ENCODE data around the gene PYDC1. TPM values are rescaled to one million over a fixed set of nuclear protein-coding genes. Genes with fewer than 3 reads are reported as not detected.

PYDC1 gene
- total and polyA plus RNA-seq, 2 experiments from 2014 or later: 1.8 TPM; not detected in 1

DNA sequence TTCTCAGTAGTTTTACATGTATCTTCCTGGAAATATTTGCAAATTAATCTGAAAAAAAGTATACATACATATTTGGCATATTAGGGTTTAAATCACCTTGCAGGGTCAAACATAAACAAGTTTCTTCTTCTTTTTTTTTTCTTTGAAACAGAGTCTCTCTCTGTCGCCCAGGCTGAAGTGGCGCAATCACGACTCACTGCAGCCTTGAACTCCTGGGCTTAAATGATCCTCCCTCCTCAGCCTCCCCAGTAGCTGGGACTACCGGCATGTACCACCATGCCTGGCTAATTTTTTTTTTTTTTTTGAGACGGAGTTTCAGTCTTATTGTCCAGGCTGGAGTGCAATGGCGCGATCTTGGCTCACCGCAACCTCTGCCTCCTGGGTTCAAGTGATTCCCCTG, 49.6 kb downstream of the PYDC1 start:
- no peak for ATAC-seq
- no peaks in the 10 kb centered on the region for H3K27me3 ChIP-seq (ENCODE audit: insufficient read depth)
- no peak for DNase-seq (ENCODE audit: low spot score)
- H3K27ac ChIP-seq (ENCODE audit: low read depth): no peak overlapping the region
- H3K4me1 Mint-ChIP-seq: peaks cover 8% of the 10 kb centered on the region
- H3K9me2 ChIP-seq (ENCODE audit: insufficient read depth): no peaks in the 10 kb centered on the region
- H3K79me2 ChIP-seq (replicated peaks; ENCODE audit: insufficient read depth): no peaks in the 10 kb centered on the region
- TF ChIP-seq NANOG (IDR thresholded peaks at IDR 0.05; ENCODE audit: borderline replicate concordance): no peak
- TF ChIP-seq POLR2AphosphoS5 (IDR thresholded peaks at IDR 0.05; ENCODE audit: low read depth): no peak
- TF ChIP-seq EZH2 (IDR thresholded peaks at IDR 0.05; ENCODE audit: low read depth, unreplicated experiment): no peak
- no peak for TF ChIP-seq STAT1 (IDR thresholded peaks at IDR 0.05; ENCODE audit: unreplicated experiment)
- TF ChIP-seq ZNF331 (CRISPR knock-in tag; IDR thresholded peaks at IDR 0.05; ENCODE audit: low read depth): no peak
- TF ChIP-seq JUNB (IDR thresholded peaks at IDR 0.05; ENCODE audit: unreplicated experiment): no peak
- TF ChIP-seq, protein P1, sequence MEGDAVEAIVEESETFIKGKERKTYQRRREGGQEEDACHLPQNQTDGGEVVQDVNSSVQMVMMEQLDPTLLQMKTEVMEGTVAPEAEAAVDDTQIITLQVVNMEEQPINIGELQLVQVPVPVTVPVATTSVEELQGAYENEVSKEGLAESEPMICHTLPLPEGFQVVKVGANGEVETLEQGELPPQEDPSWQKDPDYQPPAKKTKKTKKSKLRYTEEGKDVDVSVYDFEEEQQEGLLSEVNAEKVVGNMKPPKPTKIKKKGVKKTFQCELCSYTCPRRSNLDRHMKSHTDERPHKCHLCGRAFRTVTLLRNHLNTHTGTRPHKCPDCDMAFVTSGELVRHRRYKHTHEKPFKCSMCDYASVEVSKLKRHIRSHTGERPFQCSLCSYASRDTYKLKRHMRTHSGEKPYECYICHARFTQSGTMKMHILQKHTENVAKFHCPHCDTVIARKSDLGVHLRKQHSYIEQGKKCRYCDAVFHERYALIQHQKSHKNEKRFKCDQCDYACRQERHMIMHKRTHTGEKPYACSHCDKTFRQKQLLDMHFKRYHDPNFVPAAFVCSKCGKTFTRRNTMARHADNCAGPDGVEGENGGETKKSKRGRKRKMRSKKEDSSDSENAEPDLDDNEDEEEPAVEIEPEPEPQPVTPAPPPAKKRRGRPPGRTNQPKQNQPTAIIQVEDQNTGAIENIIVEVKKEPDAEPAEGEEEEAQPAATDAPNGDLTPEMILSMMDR (conservative IDR thresholded peaks at IDR 0.05; ENCODE audit: low read depth in 2 of 2): no peak
- no peak for TF ChIP-seq CREB1 (CRISPR knock-in tag; IDR thresholded peaks at IDR 0.05; ENCODE audit: low read depth)
- TF ChIP-seq, protein P2, sequence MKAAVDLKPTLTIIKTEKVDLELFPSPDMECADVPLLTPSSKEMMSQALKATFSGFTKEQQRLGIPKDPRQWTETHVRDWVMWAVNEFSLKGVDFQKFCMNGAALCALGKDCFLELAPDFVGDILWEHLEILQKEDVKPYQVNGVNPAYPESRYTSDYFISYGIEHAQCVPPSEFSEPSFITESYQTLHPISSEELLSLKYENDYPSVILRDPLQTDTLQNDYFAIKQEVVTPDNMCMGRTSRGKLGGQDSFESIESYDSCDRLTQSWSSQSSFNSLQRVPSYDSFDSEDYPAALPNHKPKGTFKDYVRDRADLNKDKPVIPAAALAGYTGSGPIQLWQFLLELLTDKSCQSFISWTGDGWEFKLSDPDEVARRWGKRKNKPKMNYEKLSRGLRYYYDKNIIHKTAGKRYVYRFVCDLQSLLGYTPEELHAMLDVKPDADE (IDR thresholded peaks at IDR 0.05): no peak
- no peak for TF ChIP-seq ZNF114 (CRISPR knock-in tag; IDR thresholded peaks at IDR 0.05)
- TF ChIP-seq, protein P3, sequence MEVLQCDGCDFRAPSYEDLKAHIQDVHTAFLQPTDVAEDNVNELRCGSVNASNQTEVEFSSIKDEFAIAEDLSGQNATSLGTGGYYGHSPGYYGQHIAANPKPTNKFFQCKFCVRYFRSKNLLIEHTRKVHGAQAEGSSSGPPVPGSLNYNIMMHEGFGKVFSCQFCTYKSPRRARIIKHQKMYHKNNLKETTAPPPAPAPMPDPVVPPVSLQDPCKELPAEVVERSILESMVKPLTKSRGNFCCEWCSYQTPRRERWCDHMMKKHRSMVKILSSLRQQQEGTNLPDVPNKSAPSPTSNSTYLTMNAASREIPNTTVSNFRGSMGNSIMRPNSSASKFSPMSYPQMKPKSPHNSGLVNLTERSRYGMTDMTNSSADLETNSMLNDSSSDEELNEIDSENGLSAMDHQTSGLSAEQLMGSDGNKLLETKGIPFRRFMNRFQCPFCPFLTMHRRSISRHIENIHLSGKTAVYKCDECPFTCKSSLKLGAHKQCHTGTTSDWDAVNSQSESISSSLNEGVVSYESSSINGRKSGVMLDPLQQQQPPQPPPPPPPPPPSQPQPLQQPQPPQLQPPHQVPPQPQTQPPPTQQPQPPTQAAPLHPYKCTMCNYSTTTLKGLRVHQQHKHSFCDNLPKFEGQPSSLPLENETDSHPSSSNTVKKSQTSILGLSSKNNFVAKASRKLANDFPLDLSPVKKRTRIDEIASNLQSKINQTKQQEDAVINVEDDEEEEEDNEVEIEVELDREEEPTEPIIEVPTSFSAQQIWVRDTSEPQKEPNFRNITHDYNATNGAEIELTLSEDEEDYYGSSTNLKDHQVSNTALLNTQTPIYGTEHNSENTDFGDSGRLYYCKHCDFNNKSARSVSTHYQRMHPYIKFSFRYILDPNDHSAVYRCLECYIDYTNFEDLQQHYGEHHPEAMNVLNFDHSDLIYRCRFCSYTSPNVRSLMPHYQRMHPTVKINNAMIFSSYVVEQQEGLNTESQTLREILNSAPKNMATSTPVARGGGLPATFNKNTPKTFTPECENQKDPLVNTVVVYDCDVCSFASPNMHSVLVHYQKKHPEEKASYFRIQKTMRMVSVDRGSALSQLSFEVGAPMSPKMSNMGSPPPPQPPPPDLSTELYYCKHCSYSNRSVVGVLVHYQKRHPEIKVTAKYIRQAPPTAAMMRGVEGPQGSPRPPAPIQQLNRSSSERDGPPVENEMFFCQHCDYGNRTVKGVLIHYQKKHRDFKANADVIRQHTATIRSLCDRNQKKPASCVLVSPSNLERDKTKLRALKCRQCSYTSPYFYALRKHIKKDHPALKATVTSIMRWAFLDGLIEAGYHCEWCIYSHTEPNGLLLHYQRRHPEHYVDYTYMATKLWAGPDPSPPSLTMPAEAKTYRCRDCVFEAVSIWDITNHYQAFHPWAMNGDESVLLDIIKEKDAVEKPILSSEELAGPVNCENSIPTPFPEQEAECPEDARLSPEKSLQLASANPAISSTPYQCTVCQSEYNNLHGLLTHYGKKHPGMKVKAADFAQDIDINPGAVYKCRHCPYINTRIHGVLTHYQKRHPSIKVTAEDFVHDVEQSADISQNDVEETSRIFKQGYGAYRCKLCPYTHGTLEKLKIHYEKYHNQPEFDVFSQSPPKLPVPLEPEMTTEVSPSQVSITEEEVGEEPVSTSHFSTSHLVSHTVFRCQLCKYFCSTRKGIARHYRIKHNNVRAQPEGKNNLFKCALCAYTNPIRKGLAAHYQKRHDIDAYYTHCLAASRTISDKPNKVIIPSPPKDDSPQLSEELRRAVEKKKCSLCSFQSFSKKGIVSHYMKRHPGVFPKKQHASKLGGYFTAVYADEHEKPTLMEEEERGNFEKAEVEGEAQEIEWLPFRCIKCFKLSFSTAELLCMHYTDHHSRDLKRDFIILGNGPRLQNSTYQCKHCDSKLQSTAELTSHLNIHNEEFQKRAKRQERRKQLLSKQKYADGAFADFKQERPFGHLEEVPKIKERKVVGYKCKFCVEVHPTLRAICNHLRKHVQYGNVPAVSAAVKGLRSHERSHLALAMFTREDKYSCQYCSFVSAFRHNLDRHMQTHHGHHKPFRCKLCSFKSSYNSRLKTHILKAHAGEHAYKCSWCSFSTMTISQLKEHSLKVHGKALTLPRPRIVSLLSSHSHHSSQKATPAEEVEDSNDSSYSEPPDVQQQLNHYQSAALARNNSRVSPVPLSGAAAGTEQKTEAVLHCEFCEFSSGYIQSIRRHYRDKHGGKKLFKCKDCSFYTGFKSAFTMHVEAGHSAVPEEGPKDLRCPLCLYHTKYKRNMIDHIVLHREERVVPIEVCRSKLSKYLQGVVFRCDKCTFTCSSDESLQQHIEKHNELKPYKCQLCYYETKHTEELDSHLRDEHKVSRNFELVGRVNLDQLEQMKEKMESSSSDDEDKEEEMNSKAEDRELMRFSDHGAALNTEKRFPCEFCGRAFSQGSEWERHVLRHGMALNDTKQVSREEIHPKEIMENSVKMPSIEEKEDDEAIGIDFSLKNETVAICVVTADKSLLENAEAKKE (CRISPR knock-in tag; IDR thresholded peaks at IDR 0.05): no peak
- no peak for TF ChIP-seq EZH2phosphoT487 (IDR thresholded peaks at IDR 0.05; ENCODE audit: unreplicated experiment)
- TF ChIP-seq, protein P4, sequence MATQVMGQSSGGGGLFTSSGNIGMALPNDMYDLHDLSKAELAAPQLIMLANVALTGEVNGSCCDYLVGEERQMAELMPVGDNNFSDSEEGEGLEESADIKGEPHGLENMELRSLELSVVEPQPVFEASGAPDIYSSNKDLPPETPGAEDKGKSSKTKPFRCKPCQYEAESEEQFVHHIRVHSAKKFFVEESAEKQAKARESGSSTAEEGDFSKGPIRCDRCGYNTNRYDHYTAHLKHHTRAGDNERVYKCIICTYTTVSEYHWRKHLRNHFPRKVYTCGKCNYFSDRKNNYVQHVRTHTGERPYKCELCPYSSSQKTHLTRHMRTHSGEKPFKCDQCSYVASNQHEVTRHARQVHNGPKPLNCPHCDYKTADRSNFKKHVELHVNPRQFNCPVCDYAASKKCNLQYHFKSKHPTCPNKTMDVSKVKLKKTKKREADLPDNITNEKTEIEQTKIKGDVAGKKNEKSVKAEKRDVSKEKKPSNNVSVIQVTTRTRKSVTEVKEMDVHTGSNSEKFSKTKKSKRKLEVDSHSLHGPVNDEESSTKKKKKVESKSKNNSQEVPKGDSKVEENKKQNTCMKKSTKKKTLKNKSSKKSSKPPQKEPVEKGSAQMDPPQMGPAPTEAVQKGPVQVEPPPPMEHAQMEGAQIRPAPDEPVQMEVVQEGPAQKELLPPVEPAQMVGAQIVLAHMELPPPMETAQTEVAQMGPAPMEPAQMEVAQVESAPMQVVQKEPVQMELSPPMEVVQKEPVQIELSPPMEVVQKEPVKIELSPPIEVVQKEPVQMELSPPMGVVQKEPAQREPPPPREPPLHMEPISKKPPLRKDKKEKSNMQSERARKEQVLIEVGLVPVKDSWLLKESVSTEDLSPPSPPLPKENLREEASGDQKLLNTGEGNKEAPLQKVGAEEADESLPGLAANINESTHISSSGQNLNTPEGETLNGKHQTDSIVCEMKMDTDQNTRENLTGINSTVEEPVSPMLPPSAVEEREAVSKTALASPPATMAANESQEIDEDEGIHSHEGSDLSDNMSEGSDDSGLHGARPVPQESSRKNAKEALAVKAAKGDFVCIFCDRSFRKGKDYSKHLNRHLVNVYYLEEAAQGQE (IDR thresholded peaks at IDR 0.05; ENCODE audit: unreplicated experiment): no peak
- no peaks in the 10 kb centered on the region; the same call in 2 of the 3 replicates for H3K36me3 Mint-ChIP-seq (ENCODE audit: low read depth)
- H3K4me1 ChIP-seq (ENCODE audit: insufficient read depth): peaks cover 3% of the 10 kb centered on the region; the same call in 1 of the 2 replicates
- H3K4me2 ChIP-seq: no peak overlapping the region
- no peaks in the 10 kb centered on the region; the same call in 1 of the 3 replicates for H3K9me3 Mint-ChIP-seq
- H3K36me3 ChIP-seq (ENCODE audit: insufficient read depth): no peaks in the 10 kb centered on the region
- no peak overlapping the region for H3K4me3 Mint-ChIP-seq
- peaks cover 6% of the 10 kb centered on the region for H3K27me3 Mint-ChIP-seq (ENCODE audit: insufficient read depth, low read depth, poor library complexity)
- no peaks in the 10 kb centered on the region for H4K20me1 ChIP-seq (replicated peaks; ENCODE audit: insufficient read depth)
- H3F3A ChIP-seq (replicated peaks; ENCODE audit: low read depth): no peaks in the 10 kb centered on the region
- H3K27ac Mint-ChIP-seq: no peak overlapping the region
- H3K4me3 ChIP-seq: no peak overlapping the region
- H2AFZ ChIP-seq: no peak overlapping the region
